ENCODE measurements around the gene BRD1. TPM values are rescaled to one million over a fixed set of nuclear protein-coding genes. Genes with fewer than 3 reads are reported as not detected.

Gene BRD1
- total and polyA plus RNA-seq, 7 donors, result 12.6 to 52.6 (median 31.1) TPM

GRCh38 chr22:49776891-49777290 lies 50.8 kb downstream of the BRD1 start:
- Histone ChIP-seq H3K27ac (no peak overlapping the region), H3K4me3 (no peak overlapping the region), H3K27me3 (no peaks in the 10 kb centered on the region), H3K36me3 (peaks cover 40 to 63% (median 51%) of the 10 kb centered on the region in 4 donors), H3K4me1 (peaks cover 0 to 28% (median 23%) of the 10 kb centered on the region in 4 donors), H3K9me3 (no peaks in the 10 kb centered on the region)
- DNase-seq, result no peak
- intact Hi-C loops (cut with DNase I), result no loop called here
- TF ChIP-seq POLR2AphosphoS5 (IDR thresholded peaks at IDR 0.05) (no peak), POLR2A (IDR thresholded peaks at IDR 0.05) (no peak), CTCF (IDR thresholded peaks at IDR 0.05) (no peak), EP300 (IDR thresholded peaks at IDR 0.05) (no peak)
- 92 to 93% methylated on average over 29 of the region's 29 CpGs for WGBS, 2 donors

GRCh38 chr22:49775867-49776511 lies 51.7 kb downstream of the BRD1 start:
- no peaks in the 10 kb centered on the region for H3K27me3 ChIP-seq
- H3K36me3 ChIP-seq, result peaks cover 40 to 60% (median 51%) of the 10 kb centered on the region in 4 donors
- no peak overlapping the region for H3K4me3 ChIP-seq
- H3K27ac ChIP-seq, result no peak overlapping the region
- H3K9me3 ChIP-seq, result no peaks in the 10 kb centered on the region
- 95 to 96% methylated on average over 31 of the region's 31 CpGs for WGBS, 2 donors
- DNase-seq, result no peak
- H3K4me1 ChIP-seq, result peaks cover 0 to 19% (median 16%) of the 10 kb centered on the region in 4 donors
- intact Hi-C loops (cut with DNase I), result no loop called here
- TF ChIP-seq POLR2A (IDR thresholded peaks at IDR 0.05), result no peak
- no peak for TF ChIP-seq EP300 (IDR thresholded peaks at IDR 0.05)

GRCh38 chr22:49775191-49775866 lies 52.3 kb downstream of the BRD1 start:
- intact Hi-C loops (cut with DNase I), result no loop called here
- 93 to 95% methylated on average over 26 of the region's 26 CpGs for WGBS, 2 donors
- Histone ChIP-seq H3K9me3 (no peaks in the 10 kb centered on the region), H3K36me3 (peaks cover 40 to 60% (median 51%) of the 10 kb centered on the region in 4 donors), H3K27ac (no peak overlapping the region), H3K27me3 (no peaks in the 10 kb centered on the region), H3K4me1 (peaks cover 0 to 12% (median 10%) of the 10 kb centered on the region in 4 donors), H3K4me3 (no peak overlapping the region)
- no peak for TF ChIP-seq POLR2A (IDR thresholded peaks at IDR 0.05)
- no peak for TF ChIP-seq POLR2AphosphoS5 (IDR thresholded peaks at IDR 0.05)
- TF ChIP-seq EP300 (IDR thresholded peaks at IDR 0.05), result no peak
- no peak for TF ChIP-seq CTCF (IDR thresholded peaks at IDR 0.05)
- no peak for DNase-seq

GRCh38 chr22:49774499-49775151 lies 53.0 kb downstream of the BRD1 start:
- Histone ChIP-seq H3K4me1 (peaks cover 0 to 7% (median 3%) of the 10 kb centered on the region in 4 donors), H3K27me3 (no peaks in the 10 kb centered on the region), H3K4me3 (no peak overlapping the region), H3K36me3 (peaks cover 40 to 60% (median 51%) of the 10 kb centered on the region in 4 donors), H3K9me3 (no peaks in the 10 kb centered on the region), H3K27ac (no peak overlapping the region)
- intact Hi-C loops (cut with DNase I), result no loop called here
- DNase-seq, result no peak
- 76 to 84% methylated on average over 21 of the region's 21 CpGs for WGBS, 2 donors
- no peak for TF ChIP-seq POLR2A (IDR thresholded peaks at IDR 0.05)
- TF ChIP-seq EP300 (IDR thresholded peaks at IDR 0.05), result no peak
- no peak for TF ChIP-seq POLR2AphosphoS5 (IDR thresholded peaks at IDR 0.05)
- TF ChIP-seq CTCF (IDR thresholded peaks at IDR 0.05), result no peak

GRCh38 chr22:49774046-49774445 lies 53.6 kb downstream of the BRD1 start:
- no peak for DNase-seq
- 94 to 95% methylated on average over 21 of the region's 21 CpGs for WGBS, 2 donors
- no peaks in the 10 kb centered on the region for H3K9me3 ChIP-seq
- peaks cover 40 to 60% (median 51%) of the 10 kb centered on the region in 4 donors for H3K36me3 ChIP-seq
- H3K27ac ChIP-seq, result no peak overlapping the region
- H3K4me1 ChIP-seq, result peaks cover 0 to 7% (median 4%) of the 10 kb centered on the region in 4 donors
- intact Hi-C loops (cut with DNase I), result no loop called here
- TF ChIP-seq CTCF (IDR thresholded peaks at IDR 0.05) (no peak), EP300 (IDR thresholded peaks at IDR 0.05) (no peak), POLR2A (IDR thresholded peaks at IDR 0.05) (no peak), POLR2AphosphoS5 (IDR thresholded peaks at IDR 0.05) (no peak)
- H3K4me3 ChIP-seq, result no peak overlapping the region
- no peaks in the 10 kb centered on the region for H3K27me3 ChIP-seq

Data from sigmoid colon (tissue), 7 donors.